Activated CD8-positive, alpha-beta T cell treated with anti-CD3 and anti-CD28 coated beads, Interleukin-2, amount 10 ng/mL, durations not matched to agents 7 days and 5 days (primary cell): ENCODE data around the gene F5. TPM values are rescaled to one million over a fixed set of nuclear protein-coding genes. Genes with fewer than 3 reads are reported as not detected.
A peak's percentile ranks its signal among the peaks of the same experiment; 100 is the strongest.

Experiments used
- ATAC-seq: fragments of 150-1000 bp; cut with Tn5 transposase; one replicate; pipeline ENCODE4 v1.10.0; 2021; ENCODE audit warnings: moderate library complexity
- CTCF ChIA-PET: fragments of 350-600 bp; sonication (Branson Sonifier 250); formaldehyde crosslinking; loops from one replicate; lab custom pipeline; 2021; ENCODE audit warnings: antibody characterized with exemption; lab: Charles Lee
- POLR2A ChIA-PET: fragments of 350-600 bp; sonication (Branson Sonifier 250); formaldehyde crosslinking; loops from one replicate; lab custom pipeline; 2021; ENCODE audit warnings: antibody characterized with exemption; lab: Charles Lee
- DNase-seq: peaks from one replicate; pipeline ENCODE4 v3.0.0-alpha.2; 2020
- H3K27ac Mint-ChIP-seq: one replicate; pipeline ENCODE4 v1.8.0; 2021; ENCODE audit warnings: mild to moderate bottlenecking, mixed read lengths
- H3K27me3 Mint-ChIP-seq: one replicate; pipeline ENCODE4 v1.8.0; 2021; ENCODE audit warnings: low read depth, mixed read lengths
- H3K36me3 Mint-ChIP-seq: one replicate; pipeline ENCODE4 v1.8.0; 2021; ENCODE audit warnings: low read depth, mixed read lengths
- H3K4me1 Mint-ChIP-seq: one replicate; pipeline ENCODE4 v1.8.0; 2021; ENCODE audit warnings: low read depth, mixed read lengths
- H3K4me3 Mint-ChIP-seq: one replicate; pipeline ENCODE4 v1.8.0; 2021; ENCODE audit warnings: mild to moderate bottlenecking, mixed read lengths
- H3K9me3 Mint-ChIP-seq: one replicate; pipeline ENCODE4 v1.8.0; 2022; ENCODE audit warnings: mixed read lengths; ENCODE audit not compliant: insufficient read depth
- total RNA-seq, 2 experiments: library from RNA; stranded (reverse); gene quantifications; one replicate each; pipeline ENCODE4 v1.2.3, GENCODE V29; 2021

The F5 gene
- total RNA-seq, 2 experiments from 2014 or later = 1.4 to 1.6 TPM

DNA sequence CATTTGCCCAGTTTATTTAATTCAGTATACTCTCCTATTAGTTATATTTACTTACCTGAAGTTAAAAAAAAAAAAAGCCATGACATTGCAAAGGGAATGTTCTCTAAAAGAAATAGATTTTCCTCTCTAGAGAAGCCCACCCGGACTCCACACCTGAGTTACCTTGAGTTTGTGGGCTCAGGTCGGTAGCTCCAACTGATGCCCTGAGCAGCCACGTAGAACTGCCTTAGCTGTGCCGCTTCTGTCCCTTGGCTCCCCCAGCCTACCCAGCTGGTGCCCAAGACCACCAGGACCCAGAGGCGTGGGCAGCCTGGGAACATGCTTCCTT is 250 bp downstream of the F5 start:
- DNase-seq (no peak), ATAC-seq (peak; percentile 46)
- H3K9me3 Mint-ChIP-seq = no peaks in the 10 kb centered on the region
- H3K4me3 Mint-ChIP-seq = peak overlapping the region; percentile 78
- ChIA-PET CTCF (interaction anchor here (0.7 to 5.6 kb wide), 49 partner anchors 8 to 1244 kb away, joined by 3 to 105 read pairs (median 5); partner anchors contain the start of genes BLZF1, METTL18, NME7 and SLC19A2), POLR2A (interaction anchor here (0.7 to 1.6 kb wide), 8 partner anchors 16 to 210 kb away, joined by 3 to 8 read pairs (median 4); partner anchors contain the start of gene SELL)
- peaks cover 51% of the 10 kb centered on the region for H3K4me1 Mint-ChIP-seq
- H3K36me3 Mint-ChIP-seq = no peaks in the 10 kb centered on the region
- H3K27me3 Mint-ChIP-seq = no peaks in the 10 kb centered on the region
- H3K27ac Mint-ChIP-seq = peak overlapping the region; percentile 83

DNA sequence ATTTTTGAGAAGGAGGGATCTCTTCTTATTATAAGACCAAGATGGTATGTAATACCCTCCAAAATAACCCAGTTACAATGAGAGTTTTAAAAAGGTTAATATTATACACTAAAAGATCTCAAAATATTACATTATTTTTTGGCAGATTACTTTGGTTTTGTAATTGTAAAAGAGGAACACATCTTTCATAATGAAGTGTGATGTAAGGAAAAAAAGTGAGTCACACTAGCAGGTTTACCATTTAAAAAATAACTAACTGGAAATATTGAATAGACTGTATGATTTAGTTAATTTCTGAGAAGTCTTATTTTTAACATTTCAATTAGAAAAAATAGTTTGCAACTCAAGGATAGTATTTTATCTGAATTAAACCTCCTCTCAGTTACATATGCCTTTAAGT is 1.1 kb downstream of the F5 start:
- peaks cover 51% of the 10 kb centered on the region for H3K4me1 Mint-ChIP-seq
- H3K36me3 Mint-ChIP-seq = no peaks in the 10 kb centered on the region
- DNase-seq (no peak), ATAC-seq (no peak)
- H3K27me3 Mint-ChIP-seq = no peaks in the 10 kb centered on the region
- H3K9me3 Mint-ChIP-seq = no peaks in the 10 kb centered on the region
- peak overlapping the region; percentile 78 for H3K4me3 Mint-ChIP-seq
- ChIA-PET CTCF (interaction anchor here (1.0 to 5.6 kb wide), 6 partner anchors 16 to 128 kb away, joined by 3 to 105 read pairs (median 8); no protein-coding TSS in a partner anchor), POLR2A (interaction anchor here (0.6 to 0.9 kb wide), 2 partner anchors 93 to 122 kb away, joined by 3 read pairs; no protein-coding TSS in a partner anchor)
- H3K27ac Mint-ChIP-seq = peak overlapping the region; percentile 16

- no peak for DNase-seq
- H3K27me3 Mint-ChIP-seq = no peaks in the 10 kb centered on the region
- peak overlapping the region; percentile 37 for H3K4me3 Mint-ChIP-seq
- ATAC-seq = no peak
- H3K36me3 Mint-ChIP-seq = no peaks in the 10 kb centered on the region
- peaks cover 50% of the 10 kb centered on the region for H3K4me1 Mint-ChIP-seq
- CTCF ChIA-PET = interaction anchor here (0.9 to 5.6 kb wide), 5 partner anchors 18 to 247 kb away, joined by 3 to 105 read pairs (median 3); no protein-coding TSS in a partner anchor
- POLR2A ChIA-PET = interaction anchor here (0.6 kb wide), 1 partner anchor 93 kb away, joined by 3 read pairs; no protein-coding TSS in a partner anchor
- H3K27ac Mint-ChIP-seq = peak overlapping the region; percentile 16
- H3K9me3 Mint-ChIP-seq = no peaks in the 10 kb centered on the region
These were observed 1.7 kb downstream of the F5 start for GRCh38 chr1:169584483-169585144.

DNA sequence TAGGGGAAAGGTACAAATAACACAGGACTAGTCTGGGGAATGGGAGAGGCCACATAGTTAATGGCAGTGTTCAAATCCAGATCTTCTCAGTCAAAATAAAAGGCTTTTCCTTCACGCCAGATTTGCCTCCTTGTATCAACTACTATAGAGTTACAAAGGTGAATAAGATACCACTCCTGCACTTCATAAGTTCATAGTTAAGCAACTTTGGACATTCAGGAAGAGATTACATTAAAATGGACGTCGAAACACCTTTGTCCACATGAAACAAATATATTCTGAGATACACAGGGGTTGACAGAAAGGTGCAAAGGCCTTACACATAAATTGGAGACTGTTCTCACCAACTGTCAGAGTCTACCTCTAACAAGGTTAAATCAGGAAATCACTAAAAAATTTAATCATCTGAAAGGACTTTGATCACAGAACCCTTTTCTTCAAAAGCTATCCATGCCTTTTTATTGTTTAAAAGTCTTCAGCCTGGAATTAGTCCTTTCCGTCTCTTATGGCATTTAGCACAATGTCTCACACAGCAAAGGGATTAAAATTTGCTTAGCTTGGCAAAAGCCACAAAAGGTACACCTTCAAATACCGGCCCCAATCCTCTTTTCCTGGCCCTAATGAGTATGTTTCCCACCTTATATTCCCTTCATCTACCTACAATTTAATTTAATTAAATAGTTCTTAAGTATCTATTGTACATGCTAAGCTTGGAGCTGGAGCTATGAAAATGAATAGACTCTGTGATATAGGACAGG is 8.1 kb downstream of the F5 start:
- no peak for DNase-seq
- ChIA-PET CTCF (interaction anchor here (1.0 to 3.9 kb wide), 4 partner anchors 9 to 134 kb away, joined by 4 to 22 read pairs (median 9); partner anchors contain the start of gene F5), POLR2A (no interaction called here)

GRCh38 chr1:169576935-169577331 is 9.3 kb downstream of the F5 start:
- DNase-seq (no peak), ATAC-seq (no peak)
- Mint-ChIP-seq H3K27me3 (no peaks in the 10 kb centered on the region), H3K27ac (no peak overlapping the region), H3K4me3 (no peak overlapping the region), H3K4me1 (no peaks in the 10 kb centered on the region), H3K36me3 (no peaks in the 10 kb centered on the region), H3K9me3 (no peaks in the 10 kb centered on the region)
- CTCF ChIA-PET = interaction anchor here (1.6 to 3.9 kb wide), 3 partner anchors 10 to 27 kb away, joined by 5 to 11 read pairs (median 7); partner anchors contain the start of gene F5
- POLR2A ChIA-PET = interaction anchor here (0.7 kb wide), 1 partner anchor 256 kb away, joined by 3 read pairs; no protein-coding TSS in a partner anchor

More for the DNA sequence above, 8.1 kb downstream of the F5 start:
- Mint-ChIP-seq H3K4me1 (no peaks in the 10 kb centered on the region), H3K4me3 (no peak overlapping the region), H3K9me3 (no peaks in the 10 kb centered on the region), H3K36me3 (no peaks in the 10 kb centered on the region), H3K27ac (no peak overlapping the region), H3K27me3 (no peaks in the 10 kb centered on the region)
- no peak for ATAC-seq

DNA sequence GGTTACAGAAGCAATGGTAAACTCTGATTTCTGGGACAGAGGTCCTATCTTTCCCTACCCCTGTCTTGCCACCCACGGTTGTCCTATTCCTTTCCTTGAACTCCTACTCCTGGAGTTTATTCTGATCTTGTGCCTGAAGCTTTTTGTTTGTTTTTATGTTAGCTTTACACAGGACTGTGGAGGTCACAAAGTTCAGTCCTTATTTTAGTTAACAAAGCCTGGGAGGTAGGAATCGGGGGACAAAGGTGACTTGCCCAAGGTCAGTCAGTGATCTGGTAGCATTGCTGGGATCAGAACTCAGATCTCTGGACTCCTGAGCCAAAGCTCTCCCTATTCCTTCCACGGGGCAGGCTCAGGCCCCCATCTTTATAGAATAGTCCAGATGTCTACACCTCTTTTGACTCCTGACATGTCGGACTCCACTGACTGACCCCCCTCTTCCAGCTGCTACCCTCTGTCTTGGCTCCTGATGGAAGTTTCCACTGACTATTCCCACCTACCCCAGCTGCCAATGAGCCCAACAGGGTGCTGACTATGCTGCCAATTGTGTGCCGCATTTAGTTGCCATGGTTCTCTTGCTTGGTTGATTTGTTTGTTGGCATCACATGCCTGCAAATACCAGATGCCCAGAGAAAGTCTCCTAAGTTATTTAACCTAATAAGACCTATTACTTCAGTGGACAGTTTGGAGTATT is 9.9 kb downstream of the F5 start:
- H3K9me3 Mint-ChIP-seq = no peaks in the 10 kb centered on the region
- ATAC-seq = no peak
- ChIA-PET CTCF (interaction anchor here (1.2 to 3.9 kb wide), 3 partner anchors 26 to 136 kb away, joined by 4 to 11 read pairs (median 5); no protein-coding TSS in a partner anchor), POLR2A (interaction anchor here (0.7 kb wide), 1 partner anchor 257 kb away, joined by 3 read pairs; no protein-coding TSS in a partner anchor)
- no peak overlapping the region for H3K27ac Mint-ChIP-seq
- H3K36me3 Mint-ChIP-seq = no peaks in the 10 kb centered on the region
- peaks cover 4% of the 10 kb centered on the region for H3K4me1 Mint-ChIP-seq
- H3K27me3 Mint-ChIP-seq = no peaks in the 10 kb centered on the region
- H3K4me3 Mint-ChIP-seq = no peak overlapping the region
- DNase-seq = no peak

DNA sequence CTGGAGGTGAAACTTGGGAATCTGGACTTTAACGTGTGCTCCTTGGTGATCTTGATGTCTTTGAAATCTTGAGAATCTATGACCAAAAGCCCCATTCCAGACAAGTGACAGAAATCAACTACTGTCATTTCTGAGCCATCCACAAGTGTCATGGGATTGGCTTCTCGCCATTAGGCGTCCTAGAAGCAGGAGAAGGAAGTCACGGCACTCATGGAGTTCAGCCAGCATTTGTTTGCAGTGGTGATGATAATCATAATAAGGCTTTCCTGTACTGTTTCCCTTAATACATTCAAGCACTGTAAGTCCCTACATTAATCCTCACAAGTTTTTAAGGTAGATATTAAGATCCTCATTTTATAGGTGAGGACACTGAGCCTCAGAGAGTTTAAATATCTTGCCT is 11.9 kb downstream of the F5 start:
- H3K9me3 Mint-ChIP-seq = no peaks in the 10 kb centered on the region
- no peak overlapping the region for H3K4me3 Mint-ChIP-seq
- no peak for ATAC-seq
- no peaks in the 10 kb centered on the region for H3K27me3 Mint-ChIP-seq
- peaks cover 7% of the 10 kb centered on the region for H3K4me1 Mint-ChIP-seq
- ChIA-PET CTCF (no interaction called here), POLR2A (no interaction called here)
- DNase-seq = no peak
- H3K36me3 Mint-ChIP-seq = no peaks in the 10 kb centered on the region
- no peak overlapping the region for H3K27ac Mint-ChIP-seq

DNA sequence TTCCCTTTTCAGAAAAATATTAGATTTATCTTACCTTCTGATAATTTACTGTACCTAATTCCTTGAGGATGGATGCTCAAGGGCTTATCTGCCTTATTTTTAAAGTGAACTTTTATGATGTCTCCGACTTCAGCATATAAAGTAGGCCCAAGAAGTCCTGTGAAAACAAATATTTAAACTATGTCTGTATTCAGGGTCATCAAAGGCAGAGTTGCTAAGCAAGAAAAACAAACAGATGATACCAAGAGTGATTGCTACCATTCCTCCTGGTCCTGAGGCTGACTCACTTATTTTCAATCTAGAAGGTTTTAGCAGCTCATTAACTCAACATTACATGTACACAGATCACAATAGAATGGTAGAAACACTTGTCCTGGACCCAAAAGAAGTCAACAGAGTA is 14.1 kb downstream of the F5 start:
- ATAC-seq (no peak), DNase-seq (no peak)
- Mint-ChIP-seq H3K4me3 (no peak overlapping the region), H3K9me3 (no peaks in the 10 kb centered on the region), H3K27ac (no peak overlapping the region), H3K27me3 (no peaks in the 10 kb centered on the region), H3K4me1 (peaks cover 7% of the 10 kb centered on the region), H3K36me3 (no peaks in the 10 kb centered on the region)
- CTCF ChIA-PET = no interaction called here
- POLR2A ChIA-PET = no interaction called here

GRCh38 chr1:169571450-169571849 is 14.8 kb downstream of the F5 start:
- Mint-ChIP-seq H3K27me3 (no peaks in the 10 kb centered on the region), H3K27ac (no peak overlapping the region), H3K9me3 (no peaks in the 10 kb centered on the region), H3K36me3 (no peaks in the 10 kb centered on the region), H3K4me3 (no peak overlapping the region), H3K4me1 (peaks cover 7% of the 10 kb centered on the region)
- ChIA-PET POLR2A (no interaction called here), CTCF (interaction anchor here (0.8 kb wide), 1 partner anchor 15 kb away, joined by 3 read pairs; the partner anchor contains the start of gene F5)
- ATAC-seq = no peak
- DNase-seq = no peak

DNA sequence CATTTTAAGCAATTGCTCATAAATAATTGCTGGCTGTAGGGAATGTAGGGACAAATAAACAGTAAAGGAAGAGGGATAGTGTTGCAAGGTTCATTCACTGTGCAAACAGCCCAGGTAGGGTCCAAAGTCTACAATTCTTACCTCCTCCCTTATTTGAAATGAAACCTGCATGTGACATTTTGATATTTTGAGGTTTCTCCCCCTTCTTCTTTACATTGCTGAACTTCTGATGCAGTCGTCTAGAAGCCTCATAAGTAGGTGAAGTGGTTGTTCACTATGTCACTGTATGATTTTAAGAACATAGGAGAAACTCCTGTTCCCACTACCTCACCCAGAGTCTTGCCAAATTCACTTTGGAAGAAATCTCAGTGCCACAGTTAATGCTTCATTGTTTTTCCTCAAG is 16.1 kb downstream of the F5 start:
- Mint-ChIP-seq H3K27ac (no peak overlapping the region), H3K9me3 (no peaks in the 10 kb centered on the region), H3K4me3 (no peak overlapping the region), H3K27me3 (no peaks in the 10 kb centered on the region), H3K36me3 (no peaks in the 10 kb centered on the region), H3K4me1 (peaks cover 12% of the 10 kb centered on the region)
- ChIA-PET CTCF (interaction anchor here (1.4 kb wide), 1 partner anchor 23 kb away, joined by 7 read pairs; no protein-coding TSS in a partner anchor), POLR2A (no interaction called here)
- ATAC-seq (no peak), DNase-seq (no peak)

DNA sequence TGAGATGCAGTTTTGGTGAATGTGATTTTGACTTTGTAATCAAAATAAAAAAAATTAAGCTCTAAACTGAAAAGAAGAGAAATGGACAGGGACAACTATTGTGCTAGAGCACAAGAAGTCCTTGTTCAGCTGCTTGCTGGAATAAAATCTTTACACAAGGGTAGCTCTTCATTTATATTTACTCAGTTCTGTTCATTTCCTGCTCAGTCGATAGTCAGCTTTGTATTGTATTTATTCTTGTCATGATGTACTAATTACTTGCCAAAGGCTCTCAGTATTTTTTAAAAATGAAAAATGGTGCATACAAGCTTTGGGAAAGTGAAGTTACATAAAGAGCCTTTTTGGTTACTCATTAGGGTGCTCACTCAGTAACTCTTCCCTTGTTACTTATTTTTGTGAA is 17.8 kb downstream of the F5 start:
- peaks cover 3% of the 10 kb centered on the region for H3K36me3 Mint-ChIP-seq
- H3K4me3 Mint-ChIP-seq = no peak overlapping the region
- ATAC-seq (no peak), DNase-seq (no peak)
- ChIA-PET POLR2A (interaction anchor here (0.5 kb wide), 1 partner anchor 133 kb away, joined by 3 read pairs; no protein-coding TSS in a partner anchor), CTCF (interaction anchor here (0.9 to 1.8 kb wide), 6 partner anchors 10 to 224 kb away, joined by 3 to 14 read pairs (median 4); partner anchors contain the start of gene F5)
- H3K27me3 Mint-ChIP-seq = no peaks in the 10 kb centered on the region
- no peak overlapping the region for H3K27ac Mint-ChIP-seq
- peaks cover 12% of the 10 kb centered on the region for H3K4me1 Mint-ChIP-seq
- H3K9me3 Mint-ChIP-seq = no peaks in the 10 kb centered on the region
